AG10803 (cell line): ENCODE measurements around the gene CCPG1.

Experiments used
- DNase-seq: peaks from one replicate; pipeline ENCODE4 v3.0.0; 2010; ENCODE audit warnings: low read depth
- H3K4me3 ChIP-seq: 2 replicates; pipeline ENCODE4 v1.5.1; 2011; ENCODE audit warnings: mild to moderate bottlenecking, low read length, control low read depth
- CTCF ChIP-seq: conservative IDR thresholded peaks from 2 replicates; pipeline ENCODE4 v1.5.1; 2011; ENCODE audit warnings: mild to moderate bottlenecking, low read length, control low read depth, inconsistent platforms

The CCPG1 gene

DNA sequence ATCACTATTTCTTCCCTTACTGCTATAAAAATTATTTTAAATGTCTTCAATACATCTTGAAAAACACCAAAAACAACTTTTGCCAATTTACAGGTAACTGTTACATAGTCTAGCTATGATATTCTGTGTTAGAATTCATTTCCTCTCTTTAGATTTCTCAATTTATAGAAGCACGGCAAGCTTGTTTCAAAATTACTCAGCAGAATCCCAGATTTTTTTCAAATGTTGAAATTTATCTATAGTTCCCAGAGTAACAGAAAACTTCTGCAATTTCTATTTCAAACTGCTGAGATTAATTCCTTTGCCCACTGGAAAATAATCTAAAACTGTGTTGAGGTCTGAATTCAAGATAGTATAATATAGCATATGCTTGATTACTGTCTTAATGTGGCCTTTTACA lies 41.2 kb downstream of the CCPG1 start:
- H3K4me3 ChIP-seq, result no peak overlapping the region
- no peak for DNase-seq
- no peak for TF ChIP-seq CTCF

- TF ChIP-seq CTCF, result no peak
- no peak for DNase-seq
- H3K4me3 ChIP-seq, result no peak overlapping the region
These were observed 45.5 kb downstream of the CCPG1 start for GRCh38 chr15:55362641-55363040.

- DNase-seq, result no peak
- no peak for TF ChIP-seq CTCF
- no peak overlapping the region for H3K4me3 ChIP-seq
These were observed 47.1 kb downstream of the CCPG1 start for GRCh38 chr15:55361048-55361447.

DNA sequence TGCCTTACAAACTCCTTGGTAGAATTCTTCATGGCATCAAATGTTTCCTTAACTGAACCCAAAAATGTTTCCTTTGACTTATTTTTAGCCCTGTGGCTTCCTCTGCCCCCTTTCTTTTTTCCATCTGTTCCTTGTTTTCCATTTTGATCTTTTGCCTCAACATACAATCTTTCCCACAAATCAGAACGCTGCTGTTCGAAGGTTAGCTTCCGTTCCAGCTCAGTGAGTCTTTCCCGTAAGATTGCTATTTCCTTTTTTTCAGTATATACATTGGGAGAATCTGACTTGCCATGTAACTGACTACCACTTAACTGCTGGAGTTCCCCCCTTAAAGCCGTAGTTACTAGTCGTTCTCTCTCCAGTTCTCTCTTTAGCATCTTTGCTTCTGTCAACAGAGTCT lies 47.9 kb downstream of the CCPG1 start:
- DNase-seq, result no peak
- TF ChIP-seq CTCF, result no peak

DNA sequence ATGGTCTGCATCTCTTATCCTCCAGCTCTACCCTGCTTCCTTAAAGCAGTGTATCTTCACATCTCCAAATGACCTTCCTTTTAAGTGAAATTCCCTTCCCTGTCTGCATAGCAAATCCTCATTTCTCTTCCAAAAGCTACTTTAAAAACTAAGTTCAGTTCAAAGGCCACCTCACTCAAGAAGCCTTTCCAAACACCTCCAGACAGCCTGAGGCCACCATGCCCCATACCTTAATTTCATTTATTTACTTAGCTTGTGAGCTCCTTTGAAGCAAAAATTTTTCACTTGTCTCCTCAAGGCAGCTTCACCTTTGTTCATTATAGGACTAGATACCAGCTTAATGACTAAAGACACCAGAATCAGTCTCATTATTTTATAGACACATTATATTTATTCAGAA lies 49.7 kb downstream of the CCPG1 start:
- no peak for DNase-seq
- TF ChIP-seq CTCF, result no peak
- no peak overlapping the region for H3K4me3 ChIP-seq

More for the DNA sequence above, 47.9 kb downstream of the CCPG1 start:
- no peak overlapping the region for H3K4me3 ChIP-seq

DNA sequence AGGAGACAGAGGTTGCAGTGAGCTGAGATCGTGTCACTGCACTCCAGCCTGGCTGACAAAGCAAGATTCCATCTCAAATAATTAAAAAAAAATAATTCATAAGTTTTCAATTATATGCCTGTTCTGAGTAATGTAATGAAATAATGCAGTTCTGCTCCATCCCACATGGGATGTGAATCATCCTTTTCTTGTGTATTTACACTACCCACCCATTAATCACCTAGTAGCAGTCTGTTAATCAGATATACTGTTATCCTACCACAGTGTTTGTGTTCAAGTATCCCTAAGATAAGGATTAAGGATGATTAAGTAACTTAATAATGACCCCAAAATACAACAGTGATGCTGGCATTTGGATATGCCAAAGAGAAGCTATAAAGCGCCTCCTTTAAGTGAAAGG lies 50.4 kb downstream of the CCPG1 start:
- peak; percentile 60 for DNase-seq
- no peak overlapping the region for H3K4me3 ChIP-seq
- TF ChIP-seq CTCF, result no peak

DNA sequence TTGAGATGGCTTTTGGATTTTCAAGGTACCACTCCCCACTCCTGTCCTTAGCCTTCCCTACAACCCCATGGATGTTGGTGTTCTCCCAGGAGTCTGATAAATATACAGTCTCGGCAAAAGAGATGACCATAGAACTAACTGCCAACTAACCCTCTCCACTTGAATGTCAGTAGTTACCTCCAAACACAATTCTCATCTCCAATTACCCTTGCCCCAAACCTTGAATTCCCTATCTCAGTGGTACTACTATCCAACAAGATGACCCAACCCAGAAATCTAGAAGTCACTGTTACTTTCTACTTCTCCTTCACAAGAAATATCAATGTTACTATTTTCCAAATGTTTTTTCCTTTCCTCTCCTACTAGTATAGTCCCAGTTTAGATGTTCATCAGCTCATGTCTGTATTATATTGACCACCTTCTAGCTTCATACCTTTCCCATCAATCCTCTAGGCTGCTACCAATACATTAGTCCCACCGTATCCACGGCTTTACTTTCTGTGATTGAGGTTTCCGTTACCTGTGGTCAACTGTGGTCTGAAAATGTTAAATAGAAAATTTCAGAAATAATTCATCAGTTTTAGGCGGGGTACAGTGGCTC lies 51.1 kb downstream of the CCPG1 start:
- H3K4me3 ChIP-seq, result no peak overlapping the region
- no peak for DNase-seq
- TF ChIP-seq CTCF, result no peak
